Mesendoderm (in vitro differentiated cells): Measurements from ENCODE around the gene TMCO5A.

Experiments used
- DNase-seq: peaks from one replicate; pipeline ENCODE4 v3.0.0; 2013
- H2AK5ac ChIP-seq: 2 replicates; pipeline ENCODE4 v1.6.1; 2013; ENCODE audit warnings: low read length, inconsistent platforms
- H2BK120ac ChIP-seq: 2 replicates; pipeline ENCODE4 v1.6.1; 2013; ENCODE audit warnings: low read depth, mild to moderate bottlenecking, low read length, moderate library complexity, mixed read lengths
- H2BK15ac ChIP-seq: replicated peaks from 2 replicates; pipeline ENCODE4 v1.6.1; 2013; ENCODE audit warnings: low read depth, mild to moderate bottlenecking, moderate library complexity
- H2BK5ac ChIP-seq: 2 replicates; pipeline ENCODE4 v1.6.1; 2013; ENCODE audit warnings: low read length, inconsistent platforms
- H3K18ac ChIP-seq: 2 replicates; pipeline ENCODE4 v1.6.1; 2013; ENCODE audit warnings: mild to moderate bottlenecking, low read length, mixed read lengths
- H3K23ac ChIP-seq: one replicate; pipeline ENCODE4 v1.6.1; 2013; ENCODE audit warnings: low read length
- H3K27ac ChIP-seq: 2 replicates; pipeline ENCODE4 v1.5.1; 2013; ENCODE audit warnings: low read depth, mild to moderate bottlenecking, inconsistent platforms, low read length, moderate library complexity
- H3K27me3 ChIP-seq: 2 replicates; pipeline ENCODE4 v1.6.1; 2013; ENCODE audit warnings: low read length, control low read depth, mild to moderate bottlenecking, inconsistent platforms; ENCODE audit not compliant: insufficient read depth, poor library complexity
- H3K36me3 ChIP-seq: 2 replicates; pipeline ENCODE4 v1.6.1; 2013; ENCODE audit warnings: low read length, inconsistent platforms; ENCODE audit not compliant: control insufficient read depth, insufficient read depth
- H3K4ac ChIP-seq: one replicate; pipeline ENCODE4 v1.6.1; 2013; ENCODE audit warnings: low read depth, mild to moderate bottlenecking, low read length, moderate library complexity
- H3K4me1 ChIP-seq: 2 replicates; pipeline ENCODE4 v1.6.1; 2013; ENCODE audit warnings: low read depth, low read length, inconsistent platforms; ENCODE audit not compliant: control insufficient read depth
- H3K4me2 ChIP-seq: 2 replicates; pipeline ENCODE4 v1.6.1; 2013; ENCODE audit warnings: low read length
- H3K4me3 ChIP-seq: 2 replicates; pipeline ENCODE4 v1.5.1; 2013; ENCODE audit warnings: mild to moderate bottlenecking, low read length
- H3K56ac ChIP-seq: one replicate; pipeline ENCODE4 v1.6.1; 2013; ENCODE audit warnings: low read length
- H3K79me1 ChIP-seq: 2 replicates; pipeline ENCODE4 v1.6.1; 2013; ENCODE audit warnings: low read length, inconsistent platforms
- H3K79me2 ChIP-seq: 2 replicates; pipeline ENCODE4 v1.6.1; 2013; ENCODE audit warnings: mild to moderate bottlenecking, low read length; ENCODE audit not compliant: control insufficient read depth, insufficient read depth
- H3K9ac ChIP-seq: 2 replicates; pipeline ENCODE4 v1.6.1; 2013; ENCODE audit warnings: low read length, inconsistent platforms
- H4K5ac ChIP-seq: one replicate; pipeline ENCODE4 v1.6.1; 2013; ENCODE audit warnings: low read length
- H4K8ac ChIP-seq: one replicate; pipeline ENCODE4 v1.6.1; 2013; ENCODE audit warnings: low read depth, mild to moderate bottlenecking, control low read depth, low read length, moderate library complexity
- WGBS: extraction: QIAGEN DNeasy Blood & Tissue Kit; methylation state at CpG from one replicate; pipeline ENCODE4 v1.1.7; 2013; ENCODE audit warnings: low lambda C conversion rate, missing lambda C conversion rate; ENCODE audit not compliant: insufficient coverage; ENCODE audit errors: extremely low coverage; 5-methylcytosine and 5-hydroxymethylcytosine counted together

The TMCO5A gene

DNA sequence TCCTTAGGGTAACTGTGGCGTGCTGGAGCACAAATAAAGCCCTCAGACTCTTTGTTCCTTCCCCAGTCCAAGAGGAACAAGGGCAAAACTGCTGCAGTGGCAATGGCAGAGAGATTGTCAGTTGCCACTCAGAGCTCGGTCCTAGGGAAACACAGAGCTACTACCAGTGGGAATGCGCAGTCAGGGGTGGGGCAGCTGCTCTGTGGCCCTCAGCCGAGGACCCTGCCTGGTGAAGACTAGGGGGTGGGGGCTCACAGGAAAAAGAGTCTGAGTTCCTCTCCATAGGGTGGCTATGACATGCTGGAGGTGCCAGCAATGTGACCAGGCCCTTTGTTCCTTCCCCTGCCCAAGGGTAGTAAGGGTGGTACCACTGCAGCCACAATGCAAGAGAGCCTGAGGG is 43.8 kb downstream of the TMCO5A start:
- no CpG with 5 or more reads among the region's 4 CpGs for WGBS

DNA sequence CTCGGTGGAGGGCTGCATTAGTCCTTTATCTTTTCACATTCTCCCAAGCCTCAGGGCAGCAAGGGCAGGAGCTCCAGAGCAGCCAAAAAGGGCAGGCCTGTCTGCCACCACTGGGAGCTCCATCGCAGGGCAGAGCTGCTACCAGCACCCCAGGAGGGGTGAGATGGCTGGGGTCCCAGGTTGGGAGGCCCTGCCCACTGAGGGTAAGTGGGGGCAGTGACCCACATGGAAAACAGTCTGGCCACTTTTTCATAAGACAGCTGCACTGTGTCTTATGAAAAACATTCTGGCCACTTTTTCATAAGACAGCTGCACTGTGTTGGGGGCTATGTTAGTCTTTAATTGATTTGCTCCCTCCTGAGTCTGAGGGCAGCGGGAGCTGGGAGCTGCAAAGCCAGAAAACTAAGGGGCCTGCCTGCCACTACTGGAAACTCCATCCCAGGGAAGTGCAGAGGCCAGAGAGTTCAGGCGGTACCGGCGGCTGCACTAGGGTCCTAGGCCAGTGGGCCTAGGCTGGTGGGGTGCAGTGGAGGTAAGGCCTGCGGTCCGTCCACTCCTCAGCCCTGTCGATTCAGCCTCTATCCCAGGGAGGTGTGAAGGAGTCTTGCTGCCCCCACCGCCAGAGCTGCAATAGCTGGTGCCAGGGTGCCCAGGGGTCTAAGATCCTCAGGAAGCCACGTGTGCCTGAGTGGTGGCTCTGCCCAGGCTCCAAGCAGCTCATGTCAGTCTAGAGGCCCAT is 45.4 kb downstream of the TMCO5A start:
- H2BK15ac ChIP-seq, result no peak overlapping the region
- H3K4ac ChIP-seq, result no peak overlapping the region
- no peaks in the 10 kb centered on the region for H3K79me2 ChIP-seq
- H3K4me2 ChIP-seq, result no peak overlapping the region
- H3K56ac ChIP-seq, result no peak overlapping the region
- no CpG with 5 or more reads among the region's 11 CpGs for WGBS
- no peak overlapping the region for H3K27ac ChIP-seq
- no peak overlapping the region for H2AK5ac ChIP-seq
- no peak overlapping the region for H3K18ac ChIP-seq
- no peaks in the 10 kb centered on the region for H3K4me1 ChIP-seq
- no peak for DNase-seq
- no peaks in the 10 kb centered on the region for H3K79me1 ChIP-seq
- no peak overlapping the region for H3K23ac ChIP-seq
- H4K5ac ChIP-seq, result no peak overlapping the region
- H3K9ac ChIP-seq, result no peak overlapping the region
- no peak overlapping the region for H2BK120ac ChIP-seq
- no peak overlapping the region for H2BK5ac ChIP-seq
- no peak overlapping the region for H4K8ac ChIP-seq
- H3K27me3 ChIP-seq, result no peaks in the 10 kb centered on the region
- no peaks in the 10 kb centered on the region for H3K36me3 ChIP-seq
- H3K4me3 ChIP-seq, result no peak overlapping the region

More for the DNA sequence above, 43.8 kb downstream of the TMCO5A start:
- Histone ChIP-seq H3K4ac (no peak overlapping the region), H3K18ac (no peak overlapping the region), H2BK5ac (no peak overlapping the region), H2BK15ac (no peak overlapping the region), H3K4me1 (no peaks in the 10 kb centered on the region), H4K5ac (no peak overlapping the region), H3K27ac (no peak overlapping the region), H3K4me3 (no peak overlapping the region), H2BK120ac (no peak overlapping the region), H2AK5ac (no peak overlapping the region), H4K8ac (no peak overlapping the region), H3K79me1 (no peaks in the 10 kb centered on the region), H3K27me3 (no peaks in the 10 kb centered on the region), H3K23ac (no peak overlapping the region), H3K9ac (no peak overlapping the region), H3K36me3 (no peaks in the 10 kb centered on the region), H3K4me2 (no peak overlapping the region), H3K56ac (no peak overlapping the region), H3K79me2 (no peaks in the 10 kb centered on the region)
- DNase-seq, result no peak

DNA sequence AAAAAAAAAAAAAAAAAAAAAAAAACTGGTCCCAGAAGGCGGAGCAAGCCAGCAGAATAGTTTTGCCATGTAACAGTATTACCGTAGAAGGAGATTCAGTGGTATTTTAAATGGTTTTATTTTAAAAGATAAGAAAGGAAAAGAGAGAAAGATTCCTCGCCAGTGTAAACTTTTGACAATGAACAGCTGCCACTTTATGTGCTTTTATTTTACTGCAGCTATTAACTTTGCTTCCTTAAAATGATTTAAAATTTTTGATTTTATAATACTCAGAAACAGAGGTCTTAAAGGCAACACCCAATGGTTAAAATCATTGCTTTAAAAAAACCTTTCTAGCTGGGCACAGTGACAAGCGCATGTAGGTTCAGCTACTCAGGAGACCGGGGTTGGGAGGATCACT is 46.8 kb downstream of the TMCO5A start:
- DNase-seq, result no peak
- Histone ChIP-seq H3K18ac (no peak overlapping the region), H2BK120ac (no peak overlapping the region), H3K4ac (no peak overlapping the region), H3K56ac (no peak overlapping the region), H3K4me3 (no peak overlapping the region), H2AK5ac (no peak overlapping the region), H3K36me3 (no peaks in the 10 kb centered on the region), H3K4me2 (no peak overlapping the region), H3K27me3 (no peaks in the 10 kb centered on the region), H4K8ac (no peak overlapping the region), H2BK15ac (no peak overlapping the region), H2BK5ac (no peak overlapping the region), H3K79me1 (no peaks in the 10 kb centered on the region), H4K5ac (no peak overlapping the region), H3K23ac (no peak overlapping the region), H3K27ac (no peak overlapping the region), H3K4me1 (no peaks in the 10 kb centered on the region), H3K79me2 (no peaks in the 10 kb centered on the region), H3K9ac (no peak overlapping the region)
- no CpG with 5 or more reads among the region's 5 CpGs for WGBS

- Histone ChIP-seq H3K79me2 (no peaks in the 10 kb centered on the region), H3K4me2 (no peak overlapping the region), H3K18ac (no peak overlapping the region), H3K23ac (no peak overlapping the region), H4K8ac (no peak overlapping the region), H2AK5ac (no peak overlapping the region), H3K56ac (no peak overlapping the region), H3K79me1 (no peaks in the 10 kb centered on the region), H2BK15ac (no peak overlapping the region), H4K5ac (no peak overlapping the region), H3K27ac (no peak overlapping the region), H2BK5ac (no peak overlapping the region), H3K4me3 (no peak overlapping the region), H2BK120ac (no peak overlapping the region), H3K4me1 (no peaks in the 10 kb centered on the region), H3K9ac (no peak overlapping the region), H3K27me3 (no peaks in the 10 kb centered on the region), H3K36me3 (no peaks in the 10 kb centered on the region), H3K4ac (no peak overlapping the region)
- no CpG with 5 or more reads among the region's 3 CpGs for WGBS
- peak; percentile 41 for DNase-seq
Observed at GRCh38 chr15:37981775-37982174, 47.3 kb downstream of the TMCO5A start.

DNA sequence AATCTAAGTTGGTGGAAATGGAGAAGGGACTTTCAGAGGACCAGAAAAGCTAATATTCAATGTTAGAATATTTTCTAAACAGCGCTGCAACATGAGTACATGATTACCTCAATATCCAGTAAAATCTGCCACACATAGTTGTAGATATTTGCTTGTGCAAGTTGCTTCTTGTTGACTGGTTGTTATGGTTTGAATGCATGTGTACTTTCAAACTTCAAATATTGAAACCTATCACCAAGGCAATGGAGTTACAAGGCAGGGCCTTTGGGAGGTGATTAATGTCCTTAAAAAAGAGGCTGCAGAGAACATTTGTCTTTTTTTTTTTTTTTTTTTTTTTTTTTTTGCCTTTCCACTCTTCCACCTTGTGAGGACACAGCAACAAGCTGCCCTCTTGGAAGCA is 49.9 kb downstream of the TMCO5A start:
- no peak overlapping the region for H3K23ac ChIP-seq
- H2BK15ac ChIP-seq, result no peak overlapping the region
- no peak overlapping the region for H3K4ac ChIP-seq
- H3K18ac ChIP-seq, result no peak overlapping the region
- no peaks in the 10 kb centered on the region for H3K27me3 ChIP-seq
- no peak overlapping the region for H3K56ac ChIP-seq
- H2BK5ac ChIP-seq, result no peak overlapping the region
- H4K8ac ChIP-seq, result no peak overlapping the region
- H3K79me2 ChIP-seq, result no peaks in the 10 kb centered on the region
- H3K4me1 ChIP-seq, result no peaks in the 10 kb centered on the region
- DNase-seq, result no peak
- no peak overlapping the region for H3K27ac ChIP-seq
- no peak overlapping the region for H3K9ac ChIP-seq
- H3K36me3 ChIP-seq, result no peaks in the 10 kb centered on the region
- no peak overlapping the region for H4K5ac ChIP-seq
- H2BK120ac ChIP-seq, result no peak overlapping the region
- H3K4me3 ChIP-seq, result no peak overlapping the region
- WGBS, result no CpG with 5 or more reads among the region's 1 CpG
- no peak overlapping the region for H3K4me2 ChIP-seq
- no peaks in the 10 kb centered on the region for H3K79me1 ChIP-seq
- H2AK5ac ChIP-seq, result no peak overlapping the region
